Inferior parietal cortex (tissue), 1 donor: Measurements from ENCODE around the gene ASPSCR1.

ENCODE experiments used
- DNase-seq: peaks from one replicate; pipeline ENCODE4 v3.0.0-alpha.2; 2016; ENCODE audit errors: extremely low spot score

ASPSCR1 gene

DNA sequence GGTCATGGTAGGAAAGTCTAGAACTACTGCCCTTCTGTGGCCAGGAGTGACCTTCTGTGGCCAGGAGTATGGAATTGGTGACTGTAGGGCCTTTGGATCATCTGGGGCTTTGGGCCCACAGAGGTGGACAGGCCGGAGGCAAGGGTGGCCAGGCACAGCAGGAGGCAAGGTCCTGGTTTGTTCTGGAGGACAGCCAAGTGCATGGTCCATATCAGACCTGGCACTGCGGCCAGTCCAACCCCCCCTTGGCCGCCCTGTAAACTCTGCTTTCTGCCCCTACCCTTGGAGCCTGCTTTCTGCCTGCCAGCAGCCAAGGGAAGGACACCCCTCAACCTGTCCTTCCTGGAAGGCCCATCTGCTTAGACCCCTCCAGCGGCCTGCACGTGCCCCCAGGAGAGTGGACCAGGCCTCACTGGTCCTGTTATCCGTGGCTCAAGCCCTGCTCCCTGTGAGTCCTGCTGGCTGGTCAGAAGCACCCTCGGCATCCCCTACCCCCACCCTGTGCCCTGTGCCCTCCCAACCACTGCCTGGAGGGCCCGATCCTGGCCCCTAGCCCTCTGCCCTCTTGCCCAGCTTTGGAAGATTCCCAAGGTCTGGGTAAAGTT is 62.4 kb downstream of the ASPSCR1 start:
- no peak for DNase-seq

DNA sequence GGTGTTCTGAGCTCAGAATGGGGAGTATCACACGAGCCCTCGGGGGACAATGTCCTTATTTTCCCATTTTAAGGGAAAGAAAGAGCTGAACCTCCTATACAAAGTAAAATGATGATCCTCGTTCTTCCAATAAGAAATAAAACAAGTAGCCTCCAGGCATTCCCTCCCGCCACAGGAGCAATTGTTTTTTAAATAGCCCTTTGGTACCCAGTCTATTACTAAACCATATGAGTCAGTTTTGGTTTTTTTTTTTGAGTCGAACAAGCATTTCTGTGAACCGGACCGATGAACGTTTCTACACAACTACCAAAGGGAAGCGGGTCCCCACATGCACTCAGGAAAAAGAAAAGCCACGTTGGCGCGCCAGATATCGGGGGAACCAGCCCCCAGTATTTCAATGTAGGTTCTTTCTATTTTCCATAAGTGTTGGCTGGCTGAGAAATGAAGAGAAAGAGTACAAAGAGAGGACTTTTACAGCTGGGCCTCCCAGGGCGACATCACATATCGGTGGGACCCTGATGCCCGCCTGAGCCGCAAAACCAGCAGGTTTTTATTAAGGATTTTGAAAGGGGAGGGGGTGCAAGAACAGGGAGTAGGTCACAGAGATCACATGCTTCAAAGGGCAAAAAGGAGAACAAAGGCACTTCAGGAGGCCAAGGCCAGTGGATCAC is 63.9 kb downstream of the ASPSCR1 start:
- DNase-seq: no peak

DNA sequence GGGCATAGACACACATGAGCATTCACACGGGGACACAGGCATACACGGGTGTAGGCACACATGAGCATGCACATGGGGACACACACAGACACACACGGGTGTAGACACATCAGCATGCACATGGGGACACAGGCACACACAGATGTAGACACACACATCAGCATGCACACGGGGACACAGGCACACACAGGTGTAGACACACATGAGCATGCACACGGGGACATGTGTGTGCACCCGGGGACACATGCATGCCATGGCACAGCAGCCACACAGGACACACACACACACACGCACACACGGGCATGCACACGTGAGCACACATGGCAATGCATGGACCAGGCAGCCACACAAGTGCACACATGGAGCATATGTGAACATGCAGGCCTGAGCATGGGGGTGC is 65.2 kb downstream of the ASPSCR1 start:
- DNase-seq: no peak

DNA sequence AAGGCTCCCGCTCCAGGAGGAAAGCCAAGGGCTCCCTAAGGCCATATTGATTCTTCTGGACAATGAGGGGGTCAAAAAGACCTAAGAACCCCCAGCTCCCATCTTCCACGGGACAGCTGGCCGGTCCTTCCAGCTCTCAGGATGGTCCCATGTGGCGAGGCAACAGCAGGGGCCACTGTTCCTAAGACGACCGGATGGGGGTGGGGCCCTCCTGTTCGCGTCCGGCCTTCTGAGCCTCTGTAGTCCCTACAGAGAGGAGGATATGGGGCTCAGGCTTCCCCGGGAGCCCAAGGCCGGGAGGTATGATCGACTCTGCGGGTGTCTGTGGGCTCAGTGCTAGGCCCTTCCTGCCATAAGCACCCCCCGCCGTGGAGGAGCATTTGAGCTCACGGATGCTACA is 66.1 kb downstream of the ASPSCR1 start:
- DNase-seq: no peak

DNA sequence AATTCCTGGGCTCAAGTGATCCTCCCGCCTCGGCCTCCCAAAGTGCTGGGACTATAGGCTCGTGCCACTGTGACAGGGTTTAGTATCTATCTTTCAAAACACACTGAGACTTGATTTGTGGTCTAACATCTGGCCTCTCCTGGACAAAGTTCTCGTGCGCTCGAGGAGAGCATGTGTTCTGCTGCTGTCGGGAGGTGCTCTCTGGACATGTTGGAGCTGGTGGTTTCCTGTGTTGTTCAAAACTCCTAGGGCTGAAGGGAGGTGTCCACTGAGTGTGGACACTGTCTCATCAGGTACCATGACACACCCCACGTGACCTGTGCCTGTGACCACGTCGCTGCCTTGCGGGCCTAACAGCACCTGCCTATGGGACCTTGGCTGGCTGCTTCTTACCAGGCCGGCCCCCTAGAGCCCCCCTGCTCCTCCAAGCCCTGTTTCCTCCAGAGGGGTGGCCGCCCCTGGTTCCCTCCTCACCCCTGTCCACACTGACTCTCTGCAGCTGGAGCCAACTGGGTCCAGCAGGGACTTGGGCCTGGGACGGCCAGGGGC is 68.6 kb downstream of the ASPSCR1 start:
- no peak for DNase-seq

DNA sequence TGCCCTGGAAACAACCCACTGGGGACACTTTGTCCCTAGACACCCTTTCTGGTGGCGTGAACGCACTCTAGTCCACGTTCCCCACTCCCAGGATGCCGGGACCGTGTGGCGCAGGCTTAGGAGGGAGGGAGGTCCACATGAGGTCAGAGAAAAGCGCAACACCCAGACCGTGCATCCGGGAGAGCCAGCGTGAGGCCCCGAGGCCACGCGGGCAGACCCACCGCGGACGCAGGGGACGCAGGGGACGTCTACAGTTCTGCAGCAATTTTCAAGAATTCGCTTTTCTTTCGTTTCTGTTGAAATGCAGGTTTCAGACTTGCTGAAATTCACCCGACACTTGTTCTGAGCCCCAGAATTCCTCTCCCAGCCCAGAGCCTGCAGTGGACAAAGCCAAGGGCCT is 69.5 kb downstream of the ASPSCR1 start:
- no peak for DNase-seq

DNA sequence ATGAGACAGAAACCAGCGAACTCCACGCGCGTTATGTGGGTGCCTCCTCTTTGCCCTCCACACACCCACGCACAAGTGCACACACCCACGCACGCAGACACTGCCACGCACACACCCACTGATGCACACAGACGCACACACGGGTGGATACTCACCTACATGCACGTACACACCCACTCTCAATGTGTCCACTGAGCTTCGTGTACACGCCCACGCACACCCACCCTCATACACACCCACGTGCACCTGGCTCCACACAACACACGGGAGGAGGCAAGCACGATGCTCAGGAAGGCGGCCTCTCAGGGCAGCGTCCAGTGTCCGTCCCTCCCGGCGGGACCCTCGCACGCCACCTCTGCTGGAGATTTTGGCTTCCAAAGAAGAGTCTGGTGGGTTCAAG is 70.0 kb downstream of the ASPSCR1 start:
- no peak for DNase-seq

DNA sequence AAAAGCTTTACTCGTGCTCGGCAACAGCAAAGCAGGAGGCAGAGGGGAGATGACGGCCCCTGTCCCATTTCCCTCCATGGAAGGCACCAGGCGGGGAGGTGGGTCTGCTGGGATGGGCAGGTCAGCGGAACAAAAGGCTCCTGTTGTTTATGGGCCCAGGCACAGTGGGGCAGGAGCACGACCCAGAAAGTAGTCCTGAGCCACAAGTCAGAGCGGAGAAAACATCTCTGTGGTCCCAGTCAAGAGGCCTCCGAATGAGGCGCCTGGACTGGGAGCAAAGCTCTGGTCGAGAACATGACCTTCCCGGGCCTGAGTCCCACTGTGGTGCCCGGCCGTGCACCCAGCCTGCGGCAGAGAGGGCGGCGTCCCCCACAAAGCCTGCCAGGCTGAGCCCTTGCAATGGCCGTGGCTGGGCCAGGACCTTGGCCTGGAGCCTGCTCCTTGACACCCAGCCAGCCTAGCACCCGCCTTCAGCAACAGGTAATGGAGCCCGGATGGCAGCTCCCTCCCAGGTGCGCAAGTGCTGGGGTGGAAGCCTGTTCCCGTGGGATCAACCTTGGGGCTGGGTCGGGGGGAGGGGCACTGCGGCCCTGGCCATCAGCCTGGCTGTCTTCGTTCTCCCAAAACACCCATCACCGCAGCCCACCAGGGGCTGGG is 70.6 kb downstream of the ASPSCR1 start:
- no peak for DNase-seq

DNA sequence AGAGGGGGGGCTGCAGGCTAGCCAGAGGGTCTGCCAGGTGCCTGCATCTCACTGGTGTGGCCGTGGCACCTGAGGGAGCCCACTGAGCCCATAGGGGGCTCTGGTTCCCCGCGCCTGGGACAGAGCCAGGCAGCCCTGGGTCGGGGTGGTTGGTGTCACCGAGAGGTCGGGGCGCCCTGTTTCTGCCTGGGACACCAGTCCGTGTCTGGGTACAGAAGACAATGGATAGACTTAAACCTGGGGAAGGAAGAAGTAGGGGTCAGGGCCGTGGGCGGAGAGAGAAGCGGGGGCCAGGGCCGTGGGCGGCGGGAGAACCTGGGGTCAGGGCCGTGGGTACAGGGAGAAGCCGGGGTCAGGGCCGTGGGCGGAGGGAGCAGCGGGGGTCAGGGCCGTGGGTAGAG is 71.1 kb downstream of the ASPSCR1 start:
- no peak for DNase-seq

DNA sequence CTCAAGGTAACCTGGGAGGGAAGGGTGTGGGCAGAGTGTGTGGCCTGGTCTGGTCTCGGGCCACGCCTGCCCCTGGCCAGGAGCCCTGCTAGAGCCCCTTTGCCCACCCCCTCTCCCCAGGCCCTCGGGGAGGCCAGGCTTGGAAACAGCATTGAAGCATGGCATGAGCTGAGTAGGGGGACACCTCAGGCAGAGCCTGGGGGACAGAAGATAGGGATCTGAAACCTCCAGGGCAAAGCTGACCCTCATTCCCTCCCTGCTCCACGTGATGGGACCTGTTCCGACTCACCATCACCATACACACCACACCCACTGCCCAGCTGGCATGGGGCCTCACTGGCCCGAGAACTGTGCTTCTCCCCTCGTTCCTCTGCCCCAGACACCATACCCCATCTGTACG is 71.7 kb downstream of the ASPSCR1 start:
- no peak for DNase-seq

DNA sequence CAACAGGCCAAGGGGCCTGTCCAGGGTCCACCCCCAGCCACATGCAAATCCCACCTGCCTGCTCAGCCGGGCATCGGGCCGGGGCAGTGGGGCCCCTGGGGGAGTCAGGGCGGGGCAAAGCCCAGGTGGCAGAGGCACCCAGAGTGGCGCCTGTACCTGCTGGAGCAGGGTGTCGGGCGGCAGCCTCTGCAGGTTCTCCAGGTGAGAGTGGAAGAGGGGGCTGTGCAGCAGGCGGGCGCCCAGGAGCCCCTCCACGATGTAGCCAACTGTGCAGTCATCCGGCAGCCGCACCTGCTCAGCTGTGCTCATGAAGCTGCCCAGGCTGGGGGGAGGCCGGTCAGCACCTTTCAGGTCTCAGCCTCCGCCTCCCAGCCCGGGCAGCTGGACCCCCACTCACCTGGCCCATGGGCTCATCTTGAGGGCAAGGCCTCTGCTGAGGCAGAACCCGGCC is 72.1 kb downstream of the ASPSCR1 start:
- DNase-seq: no peak

DNA sequence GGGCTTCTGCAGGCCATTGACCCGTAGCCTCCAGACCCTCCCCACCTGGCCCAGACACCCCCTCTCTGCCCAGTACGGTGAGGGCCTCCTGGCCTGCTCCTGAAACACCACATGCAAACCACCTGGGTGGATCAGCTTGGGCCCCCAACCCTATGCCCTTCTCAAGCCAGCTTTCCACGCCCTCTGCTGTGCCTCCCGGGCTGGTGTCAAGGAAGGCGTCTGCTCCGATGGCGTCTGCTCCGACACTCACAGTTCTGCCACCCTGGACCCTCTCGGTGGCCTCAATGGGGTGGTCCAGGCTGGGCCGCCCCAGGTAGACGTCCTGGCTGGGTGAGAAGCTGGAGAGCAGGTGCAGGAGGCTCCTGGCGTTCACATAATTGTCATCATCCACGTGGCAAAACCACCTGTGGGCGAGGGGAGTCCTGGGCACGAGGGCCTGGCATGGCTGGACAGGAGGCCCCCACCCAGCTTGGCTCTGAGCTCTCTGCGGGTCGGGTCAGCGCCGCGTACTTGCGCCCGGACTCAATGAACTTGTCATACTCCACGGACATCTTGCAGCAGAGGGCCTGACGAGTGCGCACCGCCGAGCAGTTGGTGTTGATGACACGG is 72.8 kb downstream of the ASPSCR1 start:
- DNase-seq: no peak

DNA sequence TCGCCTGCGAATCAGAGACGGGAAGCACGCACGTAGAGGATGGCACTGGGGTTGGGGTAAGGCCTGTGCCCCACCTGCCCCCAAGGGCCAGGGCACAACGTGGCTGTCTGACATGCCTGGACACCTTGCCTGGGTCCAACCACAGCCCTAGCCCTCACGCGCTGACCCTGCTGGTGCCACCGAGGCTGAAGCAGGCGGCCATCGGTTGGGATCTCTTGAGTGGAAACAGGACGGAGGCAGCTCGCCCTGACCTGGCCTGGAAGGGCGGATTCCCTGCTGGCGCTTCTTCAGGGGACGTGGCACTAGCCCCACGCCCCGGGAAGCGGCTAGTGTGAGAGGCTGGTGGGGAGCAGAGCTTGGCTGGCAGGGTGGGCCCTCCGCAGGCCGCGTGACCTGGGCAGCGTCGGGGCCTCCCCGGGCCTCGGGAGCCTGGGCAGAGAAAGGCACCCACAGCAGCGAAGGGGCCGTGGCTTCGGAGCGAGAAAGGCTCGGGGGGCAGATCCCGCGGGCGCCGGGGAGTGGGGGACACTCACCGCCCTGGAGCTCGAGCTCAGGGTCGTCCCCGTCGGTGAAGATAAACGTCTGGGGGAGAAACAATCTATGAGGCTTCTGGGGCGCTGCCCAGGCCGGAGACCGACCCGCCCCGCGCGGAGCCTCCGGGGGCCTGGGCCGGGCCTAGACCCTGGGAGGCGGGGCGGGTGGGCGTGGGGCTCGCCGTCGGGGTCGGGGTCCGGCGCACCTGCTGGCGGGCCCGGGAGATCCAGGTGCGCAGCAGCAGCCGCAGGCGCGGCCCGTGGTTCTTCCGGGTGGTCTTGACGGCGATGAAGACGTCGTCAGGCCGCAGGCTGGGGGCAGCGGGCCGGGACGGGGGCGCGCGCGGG is 73.6 kb downstream of the ASPSCR1 start:
- no peak for DNase-seq

DNA sequence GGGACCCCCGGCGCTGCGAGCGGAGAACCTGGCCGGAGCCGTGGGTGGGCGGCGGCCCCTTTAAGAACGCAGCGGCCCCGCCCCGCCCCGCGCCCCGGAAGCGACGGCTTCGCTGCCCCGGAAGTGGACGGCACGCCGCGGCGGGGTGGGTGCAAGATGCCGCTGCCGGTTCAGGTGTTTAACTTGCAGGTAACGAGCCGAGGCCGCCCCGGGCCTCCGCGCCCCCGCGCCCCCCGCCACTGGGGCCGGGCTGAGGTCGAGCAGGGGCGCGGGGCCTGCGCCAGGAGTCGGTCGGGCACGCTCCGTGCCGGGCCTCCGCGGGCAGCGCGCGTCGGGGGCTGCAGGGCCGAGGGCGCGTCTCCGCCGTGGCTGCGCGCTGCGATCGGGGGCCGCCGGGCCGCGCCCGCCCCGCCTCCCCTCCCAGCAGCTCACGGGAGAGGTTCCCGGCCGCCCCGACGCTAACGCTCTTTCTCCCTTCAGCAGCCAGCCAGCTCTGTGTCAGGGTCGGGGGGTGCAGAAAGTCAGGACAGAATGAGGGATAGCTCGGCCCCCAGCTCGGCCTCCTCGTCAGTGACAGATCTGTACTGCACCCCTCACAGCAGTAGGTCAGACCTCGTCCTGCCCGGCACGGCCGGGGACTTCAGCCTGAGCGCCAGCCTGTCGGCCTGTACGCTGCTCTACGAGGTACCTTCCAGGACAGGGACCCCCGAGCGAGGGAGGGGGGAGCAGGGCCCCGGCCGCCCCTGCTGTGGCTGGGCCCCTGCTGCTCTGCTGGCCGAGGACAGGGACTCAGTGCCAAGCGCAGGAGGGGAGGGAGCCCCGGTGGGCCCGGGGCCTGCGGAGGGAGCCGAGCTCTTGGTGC is 74.6 kb downstream of the ASPSCR1 start, which contains the start of the genes GPS1 and RFNG:
TSS of gene GPS1 (plus strand) at position 123 of the 862 bp plus-strand sequence. CDS start at position 157, 34 bp downstream.
TSS of gene RFNG (minus strand) at position 36 of the 862 bp plus-strand sequence. CDS start 45 bp downstream, outside the sequence.
- DNase-seq: peak; percentile 69

DNA sequence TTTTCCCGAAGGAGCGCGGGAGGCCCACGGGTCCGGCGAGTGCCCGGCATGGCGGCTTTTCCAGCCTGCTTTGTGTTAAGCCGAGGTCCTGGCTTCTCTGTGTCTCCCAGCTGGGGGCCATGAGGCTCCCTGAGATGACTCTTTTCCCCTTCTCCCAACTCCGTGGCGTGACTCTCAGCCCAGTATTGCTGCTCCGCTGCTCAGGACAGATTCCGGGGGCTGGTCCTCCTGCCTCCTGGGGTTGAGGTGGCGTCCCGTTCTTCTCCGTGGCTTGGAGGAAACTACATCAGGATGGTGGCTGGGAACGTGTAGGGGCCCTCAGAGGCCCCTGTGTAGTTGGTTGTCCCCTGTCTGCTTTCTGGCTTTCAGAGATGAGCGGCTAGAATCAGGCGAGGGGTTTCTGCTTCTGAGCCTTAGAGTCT is 75.2 kb downstream of the ASPSCR1 start:
- DNase-seq: no peak

DNA sequence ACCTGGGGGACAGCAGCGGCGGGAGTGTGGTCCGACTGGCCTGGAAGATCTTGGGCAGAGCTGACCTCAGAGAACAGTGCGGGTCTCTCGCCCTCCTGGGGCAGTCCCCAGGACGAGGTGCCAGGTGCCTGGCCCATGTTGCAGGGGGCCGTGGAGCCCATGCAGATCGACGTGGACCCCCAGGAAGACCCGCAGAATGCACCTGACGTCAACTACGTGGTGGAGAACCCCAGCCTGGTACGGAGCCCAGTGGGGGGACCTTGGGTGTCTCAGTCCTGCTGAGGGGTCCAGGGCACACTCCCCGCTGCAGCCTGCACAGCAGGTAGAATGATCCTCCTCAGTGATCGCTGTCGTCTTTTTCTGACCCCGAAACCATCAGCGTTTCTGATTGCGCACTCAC is 75.7 kb downstream of the ASPSCR1 start:
- DNase-seq: no peak

DNA sequence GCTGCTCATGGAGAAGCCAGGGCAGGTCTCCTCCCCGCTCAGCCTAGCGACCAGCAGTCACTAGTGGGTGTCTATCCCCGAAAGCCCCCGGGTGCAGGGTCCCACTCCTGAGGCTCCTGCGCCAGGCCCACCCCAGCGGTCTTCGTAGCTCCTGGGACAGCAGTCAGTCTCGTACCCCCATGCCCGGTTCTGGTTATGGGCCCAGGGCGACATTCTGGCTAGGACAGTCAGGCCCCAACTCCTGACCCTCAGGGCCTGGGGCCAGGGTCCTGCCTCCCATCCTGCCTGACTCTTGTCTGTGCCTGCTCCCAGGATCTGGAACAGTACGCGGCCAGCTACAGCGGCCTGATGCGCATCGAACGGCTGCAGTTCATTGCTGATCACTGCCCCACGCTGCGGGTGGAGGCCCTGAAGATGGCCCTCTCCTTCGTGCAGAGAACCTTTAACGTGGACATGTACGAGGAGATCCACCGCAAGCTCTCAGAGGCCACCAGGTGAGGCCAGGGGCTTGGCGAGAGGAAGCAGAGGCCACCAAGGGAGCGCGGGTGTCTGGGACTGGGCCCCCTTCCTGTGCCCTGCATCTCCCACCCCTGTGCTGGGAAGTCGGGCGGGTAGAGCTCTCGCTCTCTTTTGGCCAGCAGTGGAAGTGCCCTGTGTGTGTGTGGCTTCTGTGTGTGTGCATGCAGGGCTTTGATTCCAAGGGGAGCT is 76.3 kb downstream of the ASPSCR1 start:
- DNase-seq: no peak

DNA sequence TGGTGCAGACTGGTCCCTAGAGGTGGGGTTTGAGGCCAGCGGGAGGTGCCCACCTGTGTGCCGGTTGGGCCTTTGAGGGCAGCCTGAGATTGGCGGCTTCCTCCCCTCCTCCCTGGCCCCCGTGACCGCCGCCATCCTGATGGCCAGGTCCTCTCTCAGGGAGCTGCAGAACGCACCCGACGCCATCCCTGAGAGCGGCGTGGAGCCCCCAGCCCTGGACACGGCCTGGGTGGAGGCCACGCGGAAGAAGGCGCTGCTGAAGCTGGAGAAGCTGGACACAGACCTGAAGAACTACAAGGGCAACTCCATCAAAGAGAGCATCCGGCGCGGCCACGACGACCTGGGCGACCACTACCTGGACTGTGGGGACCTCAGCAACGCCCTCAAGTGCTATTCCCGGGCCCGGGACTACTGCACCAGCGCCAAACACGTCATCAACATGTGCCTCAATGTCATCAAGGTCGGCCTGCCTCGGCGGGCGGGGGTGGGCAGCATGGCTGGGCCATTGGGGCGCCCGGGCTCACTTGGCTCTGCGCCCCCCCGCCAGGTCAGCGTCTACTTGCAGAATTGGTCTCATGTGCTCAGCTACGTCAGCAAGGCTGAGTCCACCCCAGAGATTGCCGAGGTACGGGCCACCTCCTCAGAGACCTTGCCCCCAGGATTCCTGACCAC is 77.1 kb downstream of the ASPSCR1 start:
- DNase-seq: no peak
